ENCODE measurements around the gene ZDHHC20.

ZDHHC20 gene

GRCh38 chr13:21434588-21434987, 24.5 kb downstream of the ZDHHC20 start:
- CTCF ChIA-PET = interaction anchor here (0.7 kb wide), 1 partner anchor 66 kb away, joined by 3 read pairs; no protein-coding TSS in a partner anchor
- POLR2A ChIA-PET = no interaction called here

GRCh38 chr13:21429211-21429610, 29.9 kb downstream of the ZDHHC20 start:
- TF ChIP-seq FOXA1 (IDR thresholded peaks at IDR 0.05) (no peak), L3MBTL2 (conservative IDR thresholded peaks at IDR 0.05) (no peak), BHLHE40 (IDR thresholded peaks at IDR 0.05; ENCODE audit: borderline replicate concordance) (no peak), HDGF (IDR thresholded peaks at IDR 0.05; ENCODE audit: borderline replicate concordance) (no peak), ELF4 (IDR thresholded peaks at IDR 0.05) (no peak), ARNT (IDR thresholded peaks at IDR 0.05) (no peak), SP1 (IDR thresholded peaks at IDR 0.05) (no peak), FOXK2 (IDR thresholded peaks at IDR 0.05) (no peak), ZNF384 (IDR thresholded peaks at IDR 0.05) (no peak), SUZ12 (IDR thresholded peaks at IDR 0.05) (no peak), TARDBP (IDR thresholded peaks at IDR 0.05) (no peak), LEF1 (IDR thresholded peaks at IDR 0.05; ENCODE audit: borderline replicate concordance) (no peak), CTBP1 (IDR thresholded peaks at IDR 0.05; ENCODE audit: borderline replicate concordance) (no peak), PKNOX1 (IDR thresholded peaks at IDR 0.05) (no peak), FOXM1 (IDR thresholded peaks at IDR 0.05; ENCODE audit: borderline replicate concordance) (no peak), NFRKB (IDR thresholded peaks at IDR 0.05) (no peak)
- ChIA-PET CTCF (no interaction called here), POLR2A (no interaction called here)
- no peak for DNase-seq (ENCODE audit: extremely low spot score)

More at GRCh38 chr13:21434588-21434987, 24.5 kb downstream of the ZDHHC20 start:
- TF ChIP-seq TARDBP (IDR thresholded peaks at IDR 0.05) (no peak), FOXK2 (IDR thresholded peaks at IDR 0.05) (no peak), SUZ12 (IDR thresholded peaks at IDR 0.05) (no peak), LEF1 (IDR thresholded peaks at IDR 0.05; ENCODE audit: borderline replicate concordance) (no peak), FOXM1 (IDR thresholded peaks at IDR 0.05; ENCODE audit: borderline replicate concordance) (no peak), BHLHE40 (IDR thresholded peaks at IDR 0.05; ENCODE audit: borderline replicate concordance) (no peak)
- no peak for DNase-seq (ENCODE audit: extremely low spot score)

- TF ChIP-seq NFRKB (IDR thresholded peaks at IDR 0.05) = no peak
- TF ChIP-seq FOXK2 (IDR thresholded peaks at IDR 0.05) = no peak
- TF ChIP-seq FOXM1 (IDR thresholded peaks at IDR 0.05; ENCODE audit: borderline replicate concordance) = no peak
- no peak for TF ChIP-seq BHLHE40 (IDR thresholded peaks at IDR 0.05; ENCODE audit: borderline replicate concordance)
- TF ChIP-seq FOXA1 (IDR thresholded peaks at IDR 0.05) = no peak
- no peak for TF ChIP-seq HDGF (IDR thresholded peaks at IDR 0.05; ENCODE audit: borderline replicate concordance)
- no peak for TF ChIP-seq ARNT (IDR thresholded peaks at IDR 0.05)
- no peak for TF ChIP-seq SP1 (IDR thresholded peaks at IDR 0.05)
- TF ChIP-seq ELF4 (IDR thresholded peaks at IDR 0.05) = no peak
- TF ChIP-seq L3MBTL2 (conservative IDR thresholded peaks at IDR 0.05) = no peak
- TF ChIP-seq SUZ12 (IDR thresholded peaks at IDR 0.05) = no peak
- TF ChIP-seq ZNF384 (IDR thresholded peaks at IDR 0.05) = no peak
- no peak for TF ChIP-seq LEF1 (IDR thresholded peaks at IDR 0.05; ENCODE audit: borderline replicate concordance)
- no peak for TF ChIP-seq CTBP1 (IDR thresholded peaks at IDR 0.05; ENCODE audit: borderline replicate concordance)
- no peak for TF ChIP-seq TARDBP (IDR thresholded peaks at IDR 0.05)
- no peak for TF ChIP-seq PKNOX1 (IDR thresholded peaks at IDR 0.05)
- POLR2A ChIA-PET = no interaction called here
- DNase-seq (ENCODE audit: extremely low spot score) = no peak
- CTCF ChIA-PET = no interaction called here
Observed at GRCh38 chr13:21427741-21428140, 31.4 kb downstream of the ZDHHC20 start.

GRCh38 chr13:21426238-21426637, 32.9 kb downstream of the ZDHHC20 start:
- POLR2A ChIA-PET = no interaction called here
- CTCF ChIA-PET = no interaction called here
- TF ChIP-seq SUZ12 (IDR thresholded peaks at IDR 0.05) (no peak), PKNOX1 (IDR thresholded peaks at IDR 0.05) (no peak), BHLHE40 (IDR thresholded peaks at IDR 0.05; ENCODE audit: borderline replicate concordance) (no peak), ARNT (IDR thresholded peaks at IDR 0.05) (no peak), TARDBP (IDR thresholded peaks at IDR 0.05) (no peak), FOXA1 (IDR thresholded peaks at IDR 0.05) (no peak), LEF1 (IDR thresholded peaks at IDR 0.05; ENCODE audit: borderline replicate concordance) (no peak), FOXK2 (IDR thresholded peaks at IDR 0.05) (no peak), SP1 (IDR thresholded peaks at IDR 0.05) (no peak), FOXM1 (IDR thresholded peaks at IDR 0.05; ENCODE audit: borderline replicate concordance) (no peak), L3MBTL2 (conservative IDR thresholded peaks at IDR 0.05) (no peak), HDGF (IDR thresholded peaks at IDR 0.05; ENCODE audit: borderline replicate concordance) (no peak)
- DNase-seq (ENCODE audit: extremely low spot score) = no peak

- no peak for TF ChIP-seq TARDBP (IDR thresholded peaks at IDR 0.05)
- TF ChIP-seq FOXK2 (IDR thresholded peaks at IDR 0.05) = no peak
- TF ChIP-seq CTBP1 (IDR thresholded peaks at IDR 0.05; ENCODE audit: borderline replicate concordance) = no peak
- no peak for TF ChIP-seq FOXA1 (IDR thresholded peaks at IDR 0.05)
- no peak for TF ChIP-seq NFRKB (IDR thresholded peaks at IDR 0.05)
- TF ChIP-seq SUZ12 (IDR thresholded peaks at IDR 0.05) = no peak
- no peak for TF ChIP-seq ARNT (IDR thresholded peaks at IDR 0.05)
- no peak for TF ChIP-seq BHLHE40 (IDR thresholded peaks at IDR 0.05; ENCODE audit: borderline replicate concordance)
- TF ChIP-seq SP1 (IDR thresholded peaks at IDR 0.05) = no peak
- no peak for TF ChIP-seq PKNOX1 (IDR thresholded peaks at IDR 0.05)
- no peak for TF ChIP-seq L3MBTL2 (conservative IDR thresholded peaks at IDR 0.05)
- no peak for TF ChIP-seq HDGF (IDR thresholded peaks at IDR 0.05; ENCODE audit: borderline replicate concordance)
- TF ChIP-seq FOXM1 (IDR thresholded peaks at IDR 0.05; ENCODE audit: borderline replicate concordance) = no peak
- TF ChIP-seq LEF1 (IDR thresholded peaks at IDR 0.05; ENCODE audit: borderline replicate concordance) = no peak
- no peak for TF ChIP-seq ELF4 (IDR thresholded peaks at IDR 0.05)
- TF ChIP-seq ZNF384 (IDR thresholded peaks at IDR 0.05) = no peak
- no peak for DNase-seq (ENCODE audit: extremely low spot score)
- ChIA-PET POLR2A (no interaction called here), CTCF (no interaction called here)
Observed at GRCh38 chr13:21420706-21421105, 38.4 kb downstream of the ZDHHC20 start.

All from HEK293T (cell line).